CD4-positive, CD25-positive, alpha-beta regulatory T cell (primary cell): ENCODE data around the gene RERE. TPM values are rescaled to one million over a fixed set of nuclear protein-coding genes. Genes with fewer than 3 reads are reported as not detected.

Experiments used
- ATAC-seq, 2 donors: fragments of 150-1000 bp; cut with Tn5 transposase; one replicate each; pipeline ENCODE4 v1.10.0; 2021; ENCODE audit warnings: low read depth in 2 of 2, moderate number of reproducible peaks in 2 of 2, moderate library complexity in 1 of 2
- DNase-seq, 3 donors: peaks; one replicate each; pipeline versions ENCODE4 v3.0.0 to v3.0.0-alpha.2; 2012 to 2022; ENCODE audit warnings: mixed read lengths in 1 of 3
- H3K27ac ChIP-seq: one replicate; pipeline ENCODE4 v1.7.0; 2013; ENCODE audit warnings: mild to moderate bottlenecking, low read length; ENCODE audit not compliant: insufficient read depth, poor library complexity, severe bottlenecking
- H3K27me3 ChIP-seq: one replicate; pipeline ENCODE4 v1.7.0; 2013; ENCODE audit warnings: low read length; ENCODE audit not compliant: control insufficient read depth, insufficient read depth
- H3K36me3 ChIP-seq: one replicate; pipeline ENCODE4 v1.7.0; 2013; ENCODE audit warnings: mild to moderate bottlenecking, low read length, moderate library complexity; ENCODE audit not compliant: control insufficient read depth, insufficient read depth
- H3K4me1 ChIP-seq: 2 replicates; pipeline ENCODE4 v1.7.0; 2013; ENCODE audit warnings: mild to moderate bottlenecking, low read length; ENCODE audit not compliant: insufficient read depth, control insufficient read depth, poor library complexity, severe bottlenecking
- H3K4me3 ChIP-seq: one replicate; pipeline ENCODE4 v1.7.0; 2013; ENCODE audit warnings: low read depth, mild to moderate bottlenecking, low read length, moderate library complexity
- H3K9me3 ChIP-seq, 2 experiments: 1 replicate in 1 of 2; 2 replicates in 1 of 2; pipeline ENCODE4 v1.7.0; 2013; ENCODE audit warnings: low read length in 2 of 2, mild to moderate bottlenecking in 1 of 2, moderate library complexity in 1 of 2; ENCODE audit not compliant: control insufficient read depth in 2 of 2
- H3K27ac Mint-ChIP-seq, 3 donors: one replicate each; pipeline ENCODE4 v1.8.0; 2020 to 2022; ENCODE audit warnings: mild to moderate bottlenecking in 3 of 3, mixed read lengths in 3 of 3, moderate library complexity in 2 of 3
- H3K27me3 Mint-ChIP-seq: one replicate; pipeline ENCODE4 v1.8.0; 2022; ENCODE audit warnings: mild to moderate bottlenecking, mixed read lengths
- H3K36me3 Mint-ChIP-seq: one replicate; pipeline ENCODE4 v1.8.0; 2020; ENCODE audit warnings: mixed read lengths
- H3K4me1 Mint-ChIP-seq, 4 donors: one replicate each; pipeline ENCODE4 v1.8.0; 2020 to 2022; ENCODE audit warnings: mixed read lengths in 4 of 4, mild to moderate bottlenecking in 1 of 4
- H3K4me3 Mint-ChIP-seq, 4 donors: one replicate each; pipeline ENCODE4 v1.8.0; 2020 to 2022; ENCODE audit warnings: mild to moderate bottlenecking in 4 of 4, mixed read lengths in 4 of 4, moderate library complexity in 3 of 4
- H3K9me3 Mint-ChIP-seq, 7 donors: one replicate each; pipeline ENCODE4 v1.8.0; 2020 to 2022; ENCODE audit warnings: mixed read lengths in 7 of 7, mild to moderate bottlenecking in 3 of 7, moderate library complexity in 2 of 7
- polyA plus RNA-seq, 4 donors: library from polyadenylated mRNA; unstranded; fragments of 300-500 nt; fragmentation: Illumina TruSeq; gene quantifications; one replicate each; pipeline ENCODE4 v1.2.3, GENCODE V29; 2021
- total RNA-seq: library from RNA; stranded (reverse); gene quantifications from one replicate; pipeline ENCODE4 v1.2.3, GENCODE V29; 2022

RERE gene
- total and polyA plus RNA-seq, 5 donors from 2014 or later, result 3.1 to 127 (median 5.7) TPM

DNA sequence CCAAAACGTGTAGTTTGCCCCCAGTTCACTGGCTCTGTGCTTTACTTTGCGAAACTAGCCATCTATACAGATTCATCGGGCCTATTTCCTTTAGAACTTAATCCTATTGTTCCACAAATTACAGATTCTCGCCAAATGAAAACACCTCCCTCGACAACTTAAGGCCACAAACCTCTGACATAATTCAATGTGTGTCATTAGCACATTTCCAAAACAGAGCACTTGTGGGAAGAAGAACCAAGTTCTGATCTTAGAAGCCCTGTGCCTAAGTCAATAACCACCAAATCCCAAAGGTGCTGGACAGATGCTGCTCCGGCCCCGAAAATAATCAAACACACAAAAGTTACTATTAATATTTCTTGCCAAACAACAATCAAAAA is 405.6 kb downstream of the RERE start:
- peak overlapping the region in 1 of 3 donors; percentile 86 for H3K27ac Mint-ChIP-seq
- Histone ChIP-seq H3K9me3 (no peaks in the 10 kb centered on the region), H3K4me1 (peaks cover 47% of the 10 kb centered on the region), H3K27me3 (no peaks in the 10 kb centered on the region), H3K36me3 (peaks cover 57% of the 10 kb centered on the region), H3K4me3 (no peak overlapping the region), H3K27ac (no peak overlapping the region)
- DNase-seq (no peak), ATAC-seq (no peak)
- peaks cover 47 to 82% (median 68%) of the 10 kb centered on the region in 4 donors for H3K4me1 Mint-ChIP-seq
- no peaks in the 10 kb centered on the region for H3K27me3 Mint-ChIP-seq
- no peaks in the 10 kb centered on the region for H3K9me3 Mint-ChIP-seq
- peaks cover 32% of the 10 kb centered on the region for H3K36me3 Mint-ChIP-seq
- H3K4me3 Mint-ChIP-seq, result no peak overlapping the region

DNA sequence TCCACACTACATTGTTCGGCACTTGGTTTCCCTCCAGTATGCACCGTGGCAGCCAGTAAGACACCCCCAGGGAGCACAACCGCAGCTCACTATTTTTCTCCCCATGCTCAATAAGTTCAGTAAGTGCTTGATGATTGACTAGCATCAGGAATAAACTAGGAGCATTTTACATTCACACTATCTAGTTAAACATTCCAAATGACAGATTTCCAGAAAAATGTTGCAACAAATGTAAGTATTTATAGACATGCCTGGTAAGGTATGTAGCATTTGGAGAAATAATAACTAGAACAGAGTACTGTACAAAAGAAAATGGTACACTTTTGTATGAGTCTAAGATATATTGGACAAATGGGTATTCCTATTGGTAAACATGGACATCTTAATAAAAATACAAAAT is 406.6 kb downstream of the RERE start:
- no peaks in the 10 kb centered on the region for H3K27me3 Mint-ChIP-seq
- H3K4me1 ChIP-seq, result peaks cover 49% of the 10 kb centered on the region
- peaks cover 35% of the 10 kb centered on the region for H3K36me3 Mint-ChIP-seq
- no peaks in the 10 kb centered on the region for H3K9me3 Mint-ChIP-seq
- H3K4me1 Mint-ChIP-seq, result peaks cover 41 to 83% (median 61%) of the 10 kb centered on the region in 4 donors
- H3K4me3 Mint-ChIP-seq, result peak overlapping the region in 1 of 4 donors; percentile 29
- DNase-seq, result no peak
- H3K27ac ChIP-seq, result no peak overlapping the region
- H3K4me3 ChIP-seq, result no peak overlapping the region
- H3K27ac Mint-ChIP-seq, result peak overlapping the region; percentile 37 to 66 (median 63)
- H3K9me3 ChIP-seq, result no peaks in the 10 kb centered on the region
- H3K27me3 ChIP-seq, result no peaks in the 10 kb centered on the region
- no peak for ATAC-seq
- peaks cover 54% of the 10 kb centered on the region for H3K36me3 ChIP-seq

DNA sequence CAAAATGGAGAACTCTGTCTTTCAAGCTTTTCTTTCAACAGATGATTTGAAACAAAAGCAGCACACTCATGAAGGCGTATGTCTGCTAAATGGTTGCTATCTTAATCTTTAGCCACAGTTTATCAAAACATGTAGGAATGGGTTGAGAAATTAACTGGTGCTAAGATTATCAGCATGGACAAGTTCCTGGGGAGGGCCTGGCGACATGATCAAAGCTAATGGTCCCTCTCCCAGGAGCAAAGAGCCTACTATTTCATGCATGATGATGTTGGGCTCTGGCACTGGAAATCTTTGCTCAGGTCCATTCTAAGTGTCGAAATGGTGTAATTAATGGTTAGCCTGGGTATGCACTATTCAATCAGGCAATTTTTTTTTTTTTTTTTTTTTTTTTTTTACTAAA is 407.8 kb downstream of the RERE start:
- Histone ChIP-seq H3K4me1 (peaks cover 47% of the 10 kb centered on the region), H3K27ac (peak overlapping the region; percentile 58), H3K9me3 (no peaks in the 10 kb centered on the region), H3K27me3 (no peaks in the 10 kb centered on the region), H3K36me3 (peaks cover 53% of the 10 kb centered on the region), H3K4me3 (no peak overlapping the region)
- no peaks in the 10 kb centered on the region for H3K27me3 Mint-ChIP-seq
- no peak for ATAC-seq
- peak overlapping the region in 3 of 4 donors; percentile 55 to 73 (median 66) for H3K4me3 Mint-ChIP-seq
- peak overlapping the region in 2 of 3 donors; percentile 89 to 96 for H3K27ac Mint-ChIP-seq
- no peak for DNase-seq
- peaks cover 40% of the 10 kb centered on the region for H3K36me3 Mint-ChIP-seq
- H3K4me1 Mint-ChIP-seq, result peaks cover 38 to 83% (median 58%) of the 10 kb centered on the region in 4 donors
- H3K9me3 Mint-ChIP-seq, result no peaks in the 10 kb centered on the region

DNA sequence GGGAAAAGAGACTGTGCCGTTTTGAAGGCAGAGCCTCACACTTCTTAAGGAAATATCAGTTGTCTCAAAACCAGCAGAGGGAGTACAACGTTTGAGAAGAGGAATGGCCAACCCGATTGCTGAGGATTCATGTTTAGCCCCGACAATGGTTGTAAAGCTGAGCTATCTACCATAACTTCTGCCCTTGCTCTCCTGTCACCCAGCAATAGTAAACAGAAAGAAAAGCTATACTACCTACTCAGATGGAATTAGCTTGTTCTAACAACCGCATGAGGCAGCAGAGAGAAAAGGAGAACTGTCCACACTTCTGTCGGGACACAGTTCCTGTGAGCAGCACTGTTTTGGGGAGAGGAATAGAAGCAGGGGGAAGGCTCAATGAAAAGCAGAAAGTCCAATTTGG is 408.3 kb downstream of the RERE start:
- Histone ChIP-seq H3K36me3 (peaks cover 51% of the 10 kb centered on the region), H3K4me3 (peak overlapping the region; percentile 39), H3K9me3 (no peaks in the 10 kb centered on the region), H3K4me1 (peaks cover 47% of the 10 kb centered on the region), H3K27ac (peak overlapping the region; percentile 58), H3K27me3 (no peaks in the 10 kb centered on the region)
- Mint-ChIP-seq H3K27me3 (no peaks in the 10 kb centered on the region), H3K9me3 (no peaks in the 10 kb centered on the region), H3K4me3 (peak overlapping the region; percentile 55 to 73 (median 68)), H3K36me3 (peaks cover 44% of the 10 kb centered on the region), H3K27ac (peak overlapping the region; percentile 83 to 96 (median 89)), H3K4me1 (peaks cover 41 to 83% (median 59%) of the 10 kb centered on the region in 4 donors)
- DNase-seq (peak in 2 of 3 donors; percentile 30 to 62), ATAC-seq (no peak)

DNA sequence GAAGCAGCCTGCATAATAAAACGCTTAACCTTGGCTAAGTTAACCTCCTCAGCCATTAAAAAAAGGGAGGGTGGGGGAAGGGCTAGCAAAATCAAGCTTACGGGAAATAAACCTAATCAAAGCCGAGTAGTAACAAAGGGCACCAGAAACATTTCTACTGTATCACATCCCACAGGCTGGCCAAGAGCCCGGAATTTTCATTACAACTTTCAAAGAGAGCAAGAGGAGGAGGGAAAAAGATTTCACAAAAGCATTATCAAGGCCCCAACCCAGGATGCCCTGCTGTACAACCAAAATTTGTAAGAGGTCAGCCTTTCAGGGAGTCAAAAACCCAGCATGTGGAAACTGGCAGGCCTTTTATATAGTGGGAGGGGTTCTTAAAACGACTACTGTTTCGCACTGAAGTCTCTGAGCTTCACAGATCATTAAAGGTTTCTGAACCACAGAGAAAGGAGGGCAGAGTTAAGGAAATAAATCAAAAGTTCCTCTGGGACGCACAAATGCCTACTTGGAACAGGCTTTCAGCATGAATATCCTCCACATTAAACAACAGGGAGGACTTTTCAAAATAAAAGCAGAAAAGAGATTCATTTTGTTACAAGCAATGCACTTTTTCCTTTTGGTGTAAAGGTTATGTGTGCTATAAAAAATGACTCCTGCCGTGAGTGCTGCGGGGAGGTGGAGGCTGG is 409.1 kb downstream of the RERE start:
- Mint-ChIP-seq H3K4me1 (peaks cover 41 to 81% (median 58%) of the 10 kb centered on the region in 4 donors), H3K27me3 (no peaks in the 10 kb centered on the region), H3K27ac (peak overlapping the region; percentile 83 to 96 (median 89)), H3K9me3 (no peaks in the 10 kb centered on the region), H3K4me3 (peak overlapping the region; percentile 55 to 70 (median 67)), H3K36me3 (peaks cover 46% of the 10 kb centered on the region)
- H3K9me3 ChIP-seq, result no peaks in the 10 kb centered on the region
- H3K4me1 ChIP-seq, result peaks cover 47% of the 10 kb centered on the region
- DNase-seq, result no peak
- H3K27me3 ChIP-seq, result no peaks in the 10 kb centered on the region
- peak overlapping the region; percentile 58 for H3K27ac ChIP-seq
- ATAC-seq, result peak in 1 of 2 donors; percentile 4
- peaks cover 48% of the 10 kb centered on the region for H3K36me3 ChIP-seq
- peak overlapping the region; percentile 60 for H3K4me3 ChIP-seq

DNA sequence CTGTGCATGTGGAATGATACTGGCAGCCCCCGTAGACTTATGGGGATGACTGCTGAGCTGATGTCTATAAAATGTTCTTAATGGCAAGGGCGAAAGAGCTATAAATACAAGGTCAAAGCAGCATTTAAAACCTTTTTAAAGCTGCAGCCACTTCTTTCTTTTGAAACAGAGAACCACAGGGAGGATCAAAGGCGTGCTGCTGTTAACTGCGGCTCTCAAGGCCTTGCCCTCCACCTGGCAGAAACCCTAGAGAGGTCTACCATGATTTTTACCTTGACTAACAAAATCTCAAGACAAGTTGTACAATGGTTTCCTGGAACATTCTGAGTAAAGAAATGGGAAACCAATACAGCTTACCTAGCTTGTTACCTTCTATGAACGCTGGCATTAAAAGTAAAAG is 409.8 kb downstream of the RERE start:
- H3K36me3 Mint-ChIP-seq, result peaks cover 48% of the 10 kb centered on the region
- H3K27ac Mint-ChIP-seq, result peak overlapping the region; percentile 83 to 96 (median 89)
- H3K9me3 ChIP-seq, result no peaks in the 10 kb centered on the region
- peak overlapping the region; percentile 10 to 68 (median 60) for H3K4me3 Mint-ChIP-seq
- H3K4me1 ChIP-seq, result peaks cover 47% of the 10 kb centered on the region
- peak overlapping the region; percentile 58 for H3K27ac ChIP-seq
- peak; percentile 75 to 76 for ATAC-seq
- no peaks in the 10 kb centered on the region for H3K27me3 ChIP-seq
- DNase-seq, result peak in 2 of 3 donors; percentile 37 to 86
- H3K9me3 Mint-ChIP-seq, result no peaks in the 10 kb centered on the region
- peak overlapping the region; percentile 60 for H3K4me3 ChIP-seq
- peaks cover 43% of the 10 kb centered on the region for H3K36me3 ChIP-seq
- peaks cover 41 to 77% (median 57%) of the 10 kb centered on the region in 4 donors for H3K4me1 Mint-ChIP-seq
- no peaks in the 10 kb centered on the region for H3K27me3 Mint-ChIP-seq

DNA sequence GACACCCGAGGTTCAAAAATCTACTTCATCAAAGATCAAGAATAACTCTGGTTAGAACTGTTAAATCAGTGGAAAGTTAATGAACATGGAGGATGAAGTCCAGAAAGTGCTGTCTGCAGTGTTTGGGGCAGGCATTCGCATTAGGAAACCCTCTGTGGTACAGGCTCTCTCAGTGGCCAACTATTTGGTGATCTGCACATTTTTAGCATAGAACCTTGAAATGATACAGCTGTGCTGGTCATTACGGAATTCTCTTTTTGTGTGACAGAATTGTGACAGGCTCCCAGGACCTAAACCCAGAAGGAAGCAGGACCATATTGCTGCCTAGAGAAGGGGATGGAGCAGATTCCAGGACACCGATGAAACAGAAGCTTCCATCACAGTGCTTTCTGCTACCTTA is 410.5 kb downstream of the RERE start:
- Histone ChIP-seq H3K4me3 (no peak overlapping the region), H3K27me3 (no peaks in the 10 kb centered on the region), H3K27ac (peak overlapping the region; percentile 58), H3K9me3 (no peaks in the 10 kb centered on the region), H3K36me3 (peaks cover 46% of the 10 kb centered on the region), H3K4me1 (peaks cover 44% of the 10 kb centered on the region)
- no peak for ATAC-seq
- Mint-ChIP-seq H3K4me1 (peaks cover 40 to 75% (median 55%) of the 10 kb centered on the region in 4 donors), H3K27me3 (no peaks in the 10 kb centered on the region), H3K4me3 (no peak overlapping the region), H3K9me3 (no peaks in the 10 kb centered on the region), H3K27ac (peak overlapping the region; percentile 73 to 96 (median 89)), H3K36me3 (peaks cover 51% of the 10 kb centered on the region)
- no peak for DNase-seq

DNA sequence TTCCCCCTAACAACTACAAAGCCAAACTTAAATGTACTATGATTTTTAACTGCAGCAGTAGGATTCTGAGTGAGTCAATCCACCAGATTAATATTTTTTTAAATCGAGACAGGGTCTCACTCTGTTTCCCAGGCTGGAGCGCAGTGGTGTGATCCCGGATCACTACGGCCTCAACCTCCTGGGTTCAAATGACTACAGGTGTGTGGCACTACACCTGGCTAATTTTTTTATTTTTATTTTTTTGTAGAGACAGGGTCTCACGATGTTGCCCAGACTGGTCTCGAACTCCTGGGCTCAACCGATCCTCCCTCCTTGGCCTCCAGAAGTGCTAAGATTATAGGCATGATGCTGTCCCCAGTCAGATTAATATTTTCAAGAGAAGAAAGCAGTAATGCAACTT is 411.4 kb downstream of the RERE start:
- Mint-ChIP-seq H3K4me1 (peaks cover 36 to 68% (median 52%) of the 10 kb centered on the region in 4 donors), H3K27ac (no peak overlapping the region), H3K27me3 (no peaks in the 10 kb centered on the region), H3K9me3 (no peaks in the 10 kb centered on the region), H3K36me3 (peaks cover 51% of the 10 kb centered on the region), H3K4me3 (no peak overlapping the region)
- H3K4me3 ChIP-seq, result no peak overlapping the region
- no peaks in the 10 kb centered on the region for H3K27me3 ChIP-seq
- DNase-seq (no peak), ATAC-seq (no peak)
- H3K9me3 ChIP-seq, result no peaks in the 10 kb centered on the region
- H3K27ac ChIP-seq, result no peak overlapping the region
- H3K4me1 ChIP-seq, result peaks cover 44% of the 10 kb centered on the region
- H3K36me3 ChIP-seq, result peaks cover 48% of the 10 kb centered on the region
